ENCODE results near the gene PYGL.
"Not testable (repeated sequence)": the region's sequence is repeated elsewhere in the genome, so short reads cannot be mapped to it uniquely, and the experiment has no call there.

PYGL gene

GRCh38 chr14:50924843-50925242 is 19.4 kb downstream of the PYGL start:
- no peak for FAIRE-seq

GRCh38 chr14:50924236-50924635 is 20.0 kb downstream of the PYGL start:
- FAIRE-seq: no peak

GRCh38 chr14:50922803-50923202 is 21.5 kb downstream of the PYGL start:
- no peak for FAIRE-seq

GRCh38 chr14:50920482-50921230 is 23.6 kb downstream of the PYGL start:
- FAIRE-seq: no peak

- not testable (repeated sequence) for FAIRE-seq
These were observed 24.8 kb downstream of the PYGL start for GRCh38 chr14:50919524-50919923.

- FAIRE-seq: no peak
These were observed 26.8 kb downstream of the PYGL start for GRCh38 chr14:50917449-50917848.

GRCh38 chr14:50910495-50911420 is 33.5 kb downstream of the PYGL start:
- no peak for FAIRE-seq

GRCh38 chr14:50906326-50907065 is 37.8 kb downstream of the PYGL start:
- no peak for FAIRE-seq

GRCh38 chr14:50904719-50905118 is 39.6 kb downstream of the PYGL start:
- FAIRE-seq: no peak

GRCh38 chr14:50901361-50901760 is 42.9 kb downstream of the PYGL start:
- no peak for FAIRE-seq

- FAIRE-seq: no peak
These were observed 46.6 kb downstream of the PYGL start for GRCh38 chr14:50897658-50898175.

GRCh38 chr14:50897005-50897404 is 47.3 kb downstream of the PYGL start:
- FAIRE-seq: not testable (repeated sequence)

GRCh38 chr14:50896421-50896820 is 47.9 kb downstream of the PYGL start:
- FAIRE-seq: not testable (repeated sequence)

- FAIRE-seq: no peak
These were observed 52.0 kb downstream of the PYGL start for GRCh38 chr14:50892255-50892654.

GRCh38 chr14:50887476-50887875 is 56.8 kb downstream of the PYGL start:
- no peak for FAIRE-seq

- FAIRE-seq: no peak
These were observed 60.5 kb downstream of the PYGL start for GRCh38 chr14:50883827-50884197.

- FAIRE-seq: no peak
These were observed 61.1 kb downstream of the PYGL start for GRCh38 chr14:50882932-50883826.

GRCh38 chr14:50875359-50876070 is 68.8 kb downstream of the PYGL start:
- no peak for FAIRE-seq

- FAIRE-seq: no peak
These were observed 69.5 kb downstream of the PYGL start for GRCh38 chr14:50874757-50875156.

- FAIRE-seq: no peak
These were observed 72.2 kb downstream of the PYGL start, which contains the start of gene ABHD12B for GRCh38 chr14:50871914-50872732. ABHD12B (plus strand) TSS chr14:50872053; CDS start chr14:50872175, 122 bp downstream.

Measured in TTC549 (cell line).